ENCODE measurements around the gene SULT4A1. TPM values are rescaled to one million over a fixed set of nuclear protein-coding genes. Genes with fewer than 3 reads are reported as not detected.

SULT4A1 gene
- total RNA-seq, 1 donor from 2014 or later, result 79.5 TPM

GRCh38 chr22:43854121-43854785 is 8.1 kb downstream of the SULT4A1 start:
- no peak overlapping the region for H3K4me3 Mint-ChIP-seq (ENCODE audit: unreplicated experiment)
- H3K27me3 Mint-ChIP-seq (ENCODE audit: unreplicated experiment), result peaks cover 7% of the 10 kb centered on the region
- no peak for TF ChIP-seq CTCF (IDR thresholded peaks at IDR 0.05; ENCODE audit: partially characterized antibody, unreplicated experiment)
- DNase-seq, result peak; percentile 5
- H3K27ac Mint-ChIP-seq (ENCODE audit: unreplicated experiment), result no peak overlapping the region
- H3K4me1 Mint-ChIP-seq (ENCODE audit: low read depth, unreplicated experiment), result peaks cover 35% of the 10 kb centered on the region
- peaks cover 5% of the 10 kb centered on the region for H3K9me3 Mint-ChIP-seq (ENCODE audit: unreplicated experiment)
- peaks cover 9% of the 10 kb centered on the region for H3K36me3 Mint-ChIP-seq (ENCODE audit: unreplicated experiment)

- H3K4me3 Mint-ChIP-seq (ENCODE audit: unreplicated experiment), result no peak overlapping the region
- peak; percentile 12 for DNase-seq
- H3K27me3 Mint-ChIP-seq (ENCODE audit: unreplicated experiment), result peaks cover 7% of the 10 kb centered on the region
- TF ChIP-seq CTCF (IDR thresholded peaks at IDR 0.05; ENCODE audit: partially characterized antibody, unreplicated experiment), result no peak
- peaks cover 9% of the 10 kb centered on the region for H3K36me3 Mint-ChIP-seq (ENCODE audit: unreplicated experiment)
- peaks cover 9% of the 10 kb centered on the region for H3K9me3 Mint-ChIP-seq (ENCODE audit: unreplicated experiment)
- no peak overlapping the region for H3K27ac Mint-ChIP-seq (ENCODE audit: unreplicated experiment)
- H3K4me1 Mint-ChIP-seq (ENCODE audit: low read depth, unreplicated experiment), result peaks cover 37% of the 10 kb centered on the region
Measured at GRCh38 chr22:43853328-43853931, 8.9 kb downstream of the SULT4A1 start.

GRCh38 chr22:43852573-43853327 is 9.6 kb downstream of the SULT4A1 start:
- H3K9me3 Mint-ChIP-seq (ENCODE audit: unreplicated experiment), result peaks cover 10% of the 10 kb centered on the region
- DNase-seq, result no peak
- peaks cover 9% of the 10 kb centered on the region for H3K36me3 Mint-ChIP-seq (ENCODE audit: unreplicated experiment)
- H3K27me3 Mint-ChIP-seq (ENCODE audit: unreplicated experiment), result peaks cover 7% of the 10 kb centered on the region
- peak overlapping the region; percentile 49 for H3K27ac Mint-ChIP-seq (ENCODE audit: unreplicated experiment)
- TF ChIP-seq CTCF (IDR thresholded peaks at IDR 0.05; ENCODE audit: partially characterized antibody, unreplicated experiment), result no peak
- peak overlapping the region; percentile 3 for H3K4me3 Mint-ChIP-seq (ENCODE audit: unreplicated experiment)
- H3K4me1 Mint-ChIP-seq (ENCODE audit: low read depth, unreplicated experiment), result peaks cover 38% of the 10 kb centered on the region

GRCh38 chr22:43851979-43852307 is 10.4 kb downstream of the SULT4A1 start:
- DNase-seq, result no peak
- Mint-ChIP-seq H3K36me3 (ENCODE audit: unreplicated experiment) (peaks cover 2% of the 10 kb centered on the region), H3K27me3 (ENCODE audit: unreplicated experiment) (peaks cover 7% of the 10 kb centered on the region), H3K9me3 (ENCODE audit: unreplicated experiment) (peaks cover 10% of the 10 kb centered on the region), H3K4me3 (ENCODE audit: unreplicated experiment) (no peak overlapping the region), H3K27ac (ENCODE audit: unreplicated experiment) (no peak overlapping the region), H3K4me1 (ENCODE audit: low read depth, unreplicated experiment) (peaks cover 41% of the 10 kb centered on the region)
- TF ChIP-seq CTCF (IDR thresholded peaks at IDR 0.05; ENCODE audit: partially characterized antibody, unreplicated experiment), result no peak

All from glutamatergic neuron (in vitro differentiated cells).